ENCODE measurements around the gene HMGCR. TPM values are rescaled to one million over a fixed set of nuclear protein-coding genes. Genes with fewer than 3 reads are reported as not detected.

Gene HMGCR
- total RNA-seq, 2 donors from 2014 or later, result 118 to 319 TPM

GRCh38 chr5:75363726-75364495 lies 26.9 kb downstream of the HMGCR start:
- no peaks in the 10 kb centered on the region for H3K9me3 ChIP-seq
- peak; percentile 59 for DNase-seq
- no peak for TF ChIP-seq CTCF (IDR thresholded peaks at IDR 0.05)
- peaks cover 9% of the 10 kb centered on the region for H3K36me3 ChIP-seq
- H3K9ac ChIP-seq (ENCODE audit: low read depth in 2 of 2, low read length in 2 of 2), result no peak overlapping the region
- no peak overlapping the region for H3K27ac ChIP-seq
- H3K27me3 ChIP-seq, result no peaks in the 10 kb centered on the region
- no peaks in the 10 kb centered on the region for H3K4me1 ChIP-seq
- intact Hi-C loops (cut with DNase I), result no loop called here
- no peak overlapping the region for H3K4me3 ChIP-seq

GRCh38 chr5:75364571-75365280 lies 27.7 kb downstream of the HMGCR start:
- intact Hi-C loops (cut with DNase I), result no loop called here
- H3K36me3 ChIP-seq, result peaks cover under 1% of the 10 kb centered on the region
- no peaks in the 10 kb centered on the region for H3K4me1 ChIP-seq
- H3K9ac ChIP-seq (ENCODE audit: low read depth in 2 of 2, low read length in 2 of 2), result no peak overlapping the region
- H3K9me3 ChIP-seq, result no peaks in the 10 kb centered on the region
- no peak for DNase-seq
- H3K27me3 ChIP-seq, result no peaks in the 10 kb centered on the region
- H3K27ac ChIP-seq, result no peak overlapping the region
- TF ChIP-seq CTCF (IDR thresholded peaks at IDR 0.05), result no peak
- H3K4me3 ChIP-seq, result no peak overlapping the region

- no peak overlapping the region for H3K9ac ChIP-seq (ENCODE audit: low read depth in 2 of 2, low read length in 2 of 2)
- intact Hi-C loops (cut with DNase I), result no loop called here
- H3K27me3 ChIP-seq, result no peaks in the 10 kb centered on the region
- H3K27ac ChIP-seq, result no peak overlapping the region
- TF ChIP-seq CTCF (IDR thresholded peaks at IDR 0.05), result no peak
- no peak for DNase-seq
- H3K36me3 ChIP-seq, result no peaks in the 10 kb centered on the region
- no peaks in the 10 kb centered on the region for H3K4me1 ChIP-seq
- H3K9me3 ChIP-seq, result no peaks in the 10 kb centered on the region
- no peak overlapping the region for H3K4me3 ChIP-seq
Observed at GRCh38 chr5:75365740-75366139, 28.7 kb downstream of the HMGCR start.

- no peaks in the 10 kb centered on the region for H3K4me1 ChIP-seq
- intact Hi-C loops (cut with DNase I), result no loop called here
- H3K9me3 ChIP-seq, result no peaks in the 10 kb centered on the region
- no peaks in the 10 kb centered on the region for H3K36me3 ChIP-seq
- no peak for TF ChIP-seq CTCF (IDR thresholded peaks at IDR 0.05)
- no peak overlapping the region for H3K27ac ChIP-seq
- H3K27me3 ChIP-seq, result no peaks in the 10 kb centered on the region
- H3K4me3 ChIP-seq, result no peak overlapping the region
- DNase-seq, result no peak
- H3K9ac ChIP-seq (ENCODE audit: low read depth in 2 of 2, low read length in 2 of 2), result no peak overlapping the region
Observed at GRCh38 chr5:75366787-75367186, 29.8 kb downstream of the HMGCR start.

GRCh38 chr5:75367401-75367800 lies 30.4 kb downstream of the HMGCR start:
- no peaks in the 10 kb centered on the region for H3K27me3 ChIP-seq

More at GRCh38 chr5:75367401-75367800, 30.4 kb downstream of the HMGCR start:
- Histone ChIP-seq H3K9me3 (no peaks in the 10 kb centered on the region), H3K9ac (ENCODE audit: low read depth in 2 of 2, low read length in 2 of 2) (no peak overlapping the region), H3K27ac (no peak overlapping the region), H3K4me3 (no peak overlapping the region), H3K4me1 (no peaks in the 10 kb centered on the region), H3K36me3 (no peaks in the 10 kb centered on the region)
- no peak for TF ChIP-seq CTCF (IDR thresholded peaks at IDR 0.05)
- no peak for DNase-seq
- intact Hi-C loops (cut with DNase I), result no loop called here

Measured in colonic mucosa (tissue), 4 donors.